Pulmonary artery endothelial cell (primary cell): Measurements from ENCODE around the gene ALDH1A1. TPM values are rescaled to one million over a fixed set of nuclear protein-coding genes. Genes with fewer than 3 reads are reported as not detected.

ENCODE experiments used
- DNase-seq: peaks from one replicate; pipeline ENCODE4 v3.0.0-alpha.2; 2011; ENCODE audit warnings: low read depth, low spot score
- total RNA-seq: library from RNA; depleted of rRNA; stranded (reverse); fragments of >200 nt; gene quantifications from 2 replicates; pipeline ENCODE4 v1.2.3, GENCODE V29; 2014

The ALDH1A1 gene
- 130 and 699 TPM in 2 replicates for total RNA-seq

GRCh38 chr9:72952914-72953313 lies at the start of gene ALDH1A1:
Gene ALDH1A1 (minus strand): TSS chr9:72953053. CDS start chr9:72953000, 53 bp downstream.
- peak; percentile 29 for DNase-seq

- DNase-seq = no peak
These were observed 49.0 kb upstream of the ALDH1A1 start for GRCh38 chr9:73001860-73002259.

GRCh38 chr9:72998363-72998762 lies 45.5 kb upstream of the ALDH1A1 start:
- DNase-seq = no peak

GRCh38 chr9:72997387-72997995 lies 44.6 kb upstream of the ALDH1A1 start:
- peak; percentile 70 for DNase-seq

- DNase-seq = no peak
These were observed 43.9 kb upstream of the ALDH1A1 start for GRCh38 chr9:72996684-72997314.

GRCh38 chr9:72996114-72996513 lies 43.3 kb upstream of the ALDH1A1 start:
- DNase-seq = peak; percentile 67

- no peak for DNase-seq
These were observed 42.5 kb upstream of the ALDH1A1 start for GRCh38 chr9:72995131-72996024.

GRCh38 chr9:72991772-72992171 lies 38.9 kb upstream of the ALDH1A1 start:
- no peak for DNase-seq

- no peak for DNase-seq
These were observed 37.7 kb upstream of the ALDH1A1 start for GRCh38 chr9:72990397-72991182.

GRCh38 chr9:72986522-72987116 lies 33.8 kb upstream of the ALDH1A1 start:
- DNase-seq = no peak

GRCh38 chr9:72985746-72986145 lies 32.9 kb upstream of the ALDH1A1 start:
- no peak for DNase-seq

- no peak for DNase-seq
These were observed 32.1 kb upstream of the ALDH1A1 start for GRCh38 chr9:72984991-72985390.

GRCh38 chr9:72984226-72984947 lies 31.5 kb upstream of the ALDH1A1 start:
- DNase-seq = no peak

GRCh38 chr9:72983512-72984225 lies 30.8 kb upstream of the ALDH1A1 start:
- no peak for DNase-seq

GRCh38 chr9:72983056-72983455 lies 30.2 kb upstream of the ALDH1A1 start:
- DNase-seq = no peak

- no peak for DNase-seq
These were observed 29.4 kb upstream of the ALDH1A1 start for GRCh38 chr9:72982146-72982799.

GRCh38 chr9:72981433-72981832 lies 28.6 kb upstream of the ALDH1A1 start:
- no peak for DNase-seq

- no peak for DNase-seq
These were observed 27.9 kb upstream of the ALDH1A1 start for GRCh38 chr9:72980600-72981265.

GRCh38 chr9:72980183-72980582 lies 27.3 kb upstream of the ALDH1A1 start:
- no peak for DNase-seq
